HG03135 (cell line): ENCODE results near the gene ZFP36L2.

Experiments used
- ATAC-seq: cut with Tn5 transposase; IDR thresholded peaks from one replicate; pipeline ENCODE4 v1.9.1; 2021; ENCODE audit warnings: mild to moderate bottlenecking, moderate library complexity; ENCODE audit not compliant: unreplicated experiment

ZFP36L2 gene

GRCh38 chr2:43226558-43226954, at the start of gene ZFP36L2:
Gene ZFP36L2 (minus strand): TSS chr2:43226606. CDS start chr2:43226315, 291 bp downstream.
- ATAC-seq: peak; percentile 51

DNA sequence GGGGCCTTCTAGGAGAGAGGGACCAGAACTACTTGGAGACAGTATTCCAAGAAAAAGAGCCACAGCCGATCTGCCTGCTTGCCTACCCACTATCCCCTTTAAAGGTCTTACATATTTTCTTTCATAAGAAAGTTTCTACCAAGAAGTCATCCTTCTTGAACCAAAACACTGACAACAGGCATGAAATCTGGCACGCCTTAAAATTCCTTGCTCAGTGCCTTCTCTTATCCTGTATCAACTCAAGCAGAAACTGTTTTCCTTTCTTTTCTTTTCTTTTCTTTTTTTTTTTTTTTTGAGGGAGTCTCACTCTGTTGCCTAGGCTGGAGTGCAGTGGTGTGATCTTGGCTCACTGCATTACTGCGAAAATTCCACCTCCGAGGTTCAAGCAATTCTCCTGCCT, 48.3 kb upstream of the ZFP36L2 start:
- no peak for ATAC-seq

DNA sequence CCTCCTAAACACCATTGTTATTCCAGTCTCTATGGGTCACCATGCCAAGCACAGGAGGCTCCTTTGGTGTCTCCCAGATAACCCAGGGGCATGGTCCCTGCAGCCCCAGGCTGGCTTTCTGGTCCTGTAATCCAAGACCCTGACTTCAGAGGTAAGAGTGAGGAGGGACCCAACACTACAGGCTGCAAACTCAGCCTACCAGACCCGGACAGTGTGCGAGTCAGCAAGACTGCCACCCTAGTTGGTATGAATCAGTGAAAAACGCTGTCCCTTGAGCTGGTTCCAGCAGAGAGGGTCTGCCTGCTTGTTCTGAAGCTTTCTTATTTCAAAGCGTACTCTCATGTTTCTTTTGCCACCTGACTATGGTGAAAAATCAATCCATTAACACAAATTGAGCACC, 47.6 kb upstream of the ZFP36L2 start:
- ATAC-seq: no peak

DNA sequence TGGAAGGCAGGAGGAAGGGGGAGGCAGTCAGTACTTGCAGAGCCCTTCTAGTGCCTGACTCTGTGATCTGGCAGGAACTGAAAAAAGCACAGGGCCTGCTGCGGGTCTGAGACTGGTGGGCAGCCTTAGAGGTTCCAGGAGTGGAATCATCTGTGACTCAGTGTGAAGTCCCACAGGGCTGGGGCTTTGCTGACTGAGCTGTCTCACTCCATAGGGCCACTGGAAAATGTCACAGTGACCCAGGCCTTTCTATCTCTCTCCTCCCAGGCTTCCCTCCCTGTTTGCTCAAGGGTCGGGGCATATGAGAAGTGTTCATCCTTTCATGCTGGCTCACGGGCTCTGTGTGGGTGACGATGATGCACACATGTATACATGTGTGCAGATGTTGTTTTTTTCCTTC, 47.1 kb upstream of the ZFP36L2 start:
- no peak for ATAC-seq

DNA sequence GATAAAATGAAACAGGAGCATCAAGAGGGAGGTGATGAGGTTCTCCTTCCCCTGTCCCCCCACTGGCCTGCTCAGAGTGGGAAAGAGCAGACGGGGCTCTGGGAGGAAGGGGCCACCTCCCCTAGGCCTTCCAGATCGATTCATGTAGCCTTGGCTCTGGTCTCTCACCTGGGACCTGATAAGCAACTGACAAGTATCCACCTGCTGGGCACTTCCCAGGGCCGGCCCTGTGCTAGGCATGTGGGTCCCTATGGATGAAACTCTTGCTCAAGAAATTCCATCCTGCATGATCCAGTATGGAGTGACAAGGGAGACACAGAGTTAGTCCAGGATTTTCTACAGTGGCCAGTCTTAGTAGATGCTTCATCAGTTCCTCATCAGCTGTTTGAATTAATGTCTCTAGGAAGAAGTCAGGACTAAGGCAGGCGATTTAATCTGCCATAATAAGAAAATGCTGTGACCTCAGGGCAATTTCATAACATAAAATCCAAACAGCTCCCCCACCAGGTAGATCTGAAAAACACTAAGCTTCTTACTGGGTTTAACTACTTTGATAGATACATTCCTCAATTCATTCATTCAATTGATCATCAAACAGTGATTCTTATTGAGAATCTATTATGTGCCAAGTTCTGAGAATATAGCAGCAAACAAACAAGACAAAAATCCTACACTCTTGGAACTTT, 44.7 kb upstream of the ZFP36L2 start:
- ATAC-seq: no peak

DNA sequence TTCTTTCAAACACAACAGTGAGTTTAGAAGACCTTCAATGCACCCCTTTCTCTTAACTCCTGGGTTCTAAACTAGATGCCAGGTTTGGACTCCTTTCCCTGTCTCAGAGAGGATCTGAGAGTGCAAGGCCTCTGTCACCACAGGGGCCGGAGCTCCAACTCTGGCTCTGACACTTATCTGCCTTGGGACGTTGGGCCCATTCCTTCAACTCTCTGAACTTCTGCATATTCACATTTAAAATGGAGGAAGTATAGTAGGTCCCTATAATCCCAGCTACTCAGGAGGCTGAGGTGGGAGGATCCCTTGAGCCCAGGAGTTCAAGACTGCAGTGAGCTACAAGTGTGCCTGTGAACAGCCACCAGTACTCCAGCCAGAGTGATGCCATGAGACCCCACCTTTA, 44.1 kb upstream of the ZFP36L2 start:
- ATAC-seq: no peak

DNA sequence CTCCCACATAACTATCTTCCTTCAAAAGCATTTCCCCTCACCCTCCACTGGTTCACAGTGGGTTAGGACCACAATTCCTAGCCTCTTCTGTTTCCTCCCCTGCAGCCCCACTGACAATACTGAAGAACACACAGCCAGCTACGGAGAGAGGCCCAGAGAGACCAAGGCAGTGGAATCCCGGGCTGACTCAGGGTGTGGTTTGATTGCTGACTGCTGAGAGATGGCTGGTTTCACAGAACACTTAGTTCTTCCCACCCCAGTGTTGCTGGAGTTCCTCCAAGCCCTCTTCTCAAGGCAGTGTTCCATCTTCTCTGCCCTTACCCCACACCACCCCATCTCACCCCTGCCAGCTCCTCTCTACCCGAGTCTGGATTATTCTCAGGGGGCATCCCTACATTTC, 43.3 kb upstream of the ZFP36L2 start:
- no peak for ATAC-seq

- ATAC-seq: no peak
Observed at GRCh38 chr2:43269074-43269572, 42.7 kb upstream of the ZFP36L2 start.

DNA sequence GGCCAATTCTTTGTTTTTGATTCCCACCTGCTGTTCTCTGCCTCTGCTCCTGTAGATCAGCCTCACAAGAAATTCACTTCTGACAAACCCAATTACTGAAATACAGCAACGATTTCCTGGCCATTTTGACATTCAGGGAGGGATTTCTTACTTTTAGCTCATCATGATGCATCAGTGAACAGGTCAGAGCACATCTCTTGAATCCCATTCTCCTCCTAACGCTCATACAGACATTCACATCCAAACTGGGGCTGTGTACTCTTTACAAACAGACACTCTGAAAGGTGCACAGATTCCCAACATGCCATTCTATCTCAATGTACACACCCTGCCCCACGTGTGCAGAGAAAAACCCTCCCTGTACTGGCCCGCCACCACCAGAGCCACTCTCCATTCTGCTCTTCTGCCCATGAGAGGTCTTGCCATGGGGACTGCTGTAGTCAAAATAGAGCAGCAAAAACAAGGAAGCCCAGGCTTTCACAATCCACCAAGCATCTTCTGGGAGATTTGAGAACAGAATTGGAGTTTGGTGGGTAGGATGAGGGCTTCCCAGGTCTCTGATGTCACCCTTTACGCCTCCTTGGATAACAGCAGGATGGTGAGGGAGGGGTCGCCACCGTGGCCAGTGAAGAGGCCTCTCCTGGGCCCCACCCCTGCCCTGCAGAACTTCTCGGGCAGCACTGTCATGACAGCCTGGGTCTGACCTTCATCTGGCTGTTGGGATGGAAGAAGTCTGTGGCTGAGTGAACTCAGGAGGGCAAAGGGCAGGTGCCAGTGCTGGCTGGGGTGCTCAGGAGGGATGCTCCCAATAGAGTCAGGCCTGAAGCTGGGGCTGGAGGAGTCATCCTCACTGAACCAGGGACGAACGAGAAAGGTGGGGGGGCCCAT, 41.9 kb upstream of the ZFP36L2 start:
- ATAC-seq: no peak

DNA sequence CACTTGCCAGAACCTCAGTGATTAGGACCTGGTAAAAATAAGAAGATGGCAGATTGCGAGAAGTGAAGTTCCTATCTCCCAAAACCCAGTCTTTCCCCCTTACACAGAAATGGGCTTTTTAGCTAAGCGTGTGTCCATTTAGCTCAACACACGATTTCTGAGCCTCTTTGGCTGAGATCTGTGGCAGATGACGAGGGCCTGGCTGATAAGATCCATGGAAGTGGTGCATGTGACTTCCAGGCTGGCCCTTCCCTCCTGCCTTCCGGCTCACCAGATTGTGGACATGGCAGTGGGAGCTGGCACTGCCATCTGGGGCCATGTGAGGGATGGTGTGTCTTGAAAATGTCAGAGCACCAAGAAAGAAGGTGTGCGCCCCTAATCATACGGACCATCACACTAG, 41.0 kb upstream of the ZFP36L2 start:
- ATAC-seq: no peak

DNA sequence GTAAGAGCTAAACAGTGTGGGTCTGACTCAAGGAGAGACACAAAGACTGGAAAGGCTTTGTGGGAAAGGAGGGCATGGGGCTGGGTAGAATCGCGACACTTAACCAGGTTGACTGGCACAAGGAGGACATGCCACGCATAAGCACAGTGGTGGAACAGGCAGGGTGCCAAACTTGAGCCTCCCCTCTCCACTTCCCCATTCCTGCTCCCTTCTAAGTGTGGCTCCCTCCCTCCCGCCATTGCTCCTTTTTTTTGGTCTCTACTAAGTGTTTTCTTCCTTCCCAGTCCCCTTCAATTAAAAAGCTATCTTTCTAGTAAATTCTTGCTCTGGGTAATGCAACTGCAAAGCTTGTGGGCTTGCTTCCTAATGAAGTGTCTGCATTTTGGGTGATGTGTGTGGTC, 40.3 kb upstream of the ZFP36L2 start:
- ATAC-seq: no peak

DNA sequence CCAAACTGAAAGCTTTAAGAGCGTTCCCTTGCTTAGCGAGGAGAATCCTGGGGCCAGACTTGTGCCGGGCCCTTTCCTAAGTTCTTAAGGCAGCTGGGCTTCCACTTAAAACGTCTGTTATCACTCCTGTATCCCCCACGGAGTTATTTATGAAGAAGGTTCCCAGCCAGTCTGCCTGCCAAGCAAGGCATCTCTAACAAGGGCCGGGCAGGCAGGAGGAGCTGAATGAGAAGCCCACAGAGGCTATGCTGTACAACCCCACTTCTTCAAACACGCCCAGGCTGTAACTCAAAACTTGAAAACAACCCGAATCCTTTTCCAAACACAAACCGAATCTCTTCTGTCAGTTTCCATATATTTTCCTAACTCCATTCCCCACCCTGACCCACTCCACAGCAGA, 39.0 kb upstream of the ZFP36L2 start:
- no peak for ATAC-seq

GRCh38 chr2:43265001-43265400, 38.6 kb upstream of the ZFP36L2 start:
- no peak for ATAC-seq

- ATAC-seq: no peak
Observed at GRCh38 chr2:43262951-43263350, 36.5 kb upstream of the ZFP36L2 start.

- ATAC-seq: no peak
Observed at GRCh38 chr2:43262239-43262638, 35.8 kb upstream of the ZFP36L2 start.

DNA sequence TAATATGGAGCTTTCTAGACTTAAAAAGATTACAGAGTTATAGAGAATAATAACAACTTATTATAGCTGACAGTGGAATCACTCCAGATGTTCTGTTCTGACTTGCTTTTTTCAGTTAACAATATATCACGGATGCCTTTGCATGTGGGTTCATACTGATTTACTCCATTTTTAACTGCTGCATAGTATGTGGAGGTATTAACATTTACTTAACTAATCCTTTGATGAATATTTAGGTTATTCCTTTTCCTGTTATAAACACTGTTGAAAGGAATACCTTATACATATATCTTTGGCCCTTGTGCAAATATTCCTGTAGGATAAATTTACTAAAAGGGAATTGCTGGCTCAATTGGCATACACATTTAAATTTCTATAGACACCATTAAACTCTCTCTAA, 33.1 kb upstream of the ZFP36L2 start:
- no peak for ATAC-seq

GRCh38 chr2:43258547-43259156, 32.2 kb upstream of the ZFP36L2 start:
- ATAC-seq: no peak

GRCh38 chr2:43255296-43255910, 29.0 kb upstream of the ZFP36L2 start:
- no peak for ATAC-seq

DNA sequence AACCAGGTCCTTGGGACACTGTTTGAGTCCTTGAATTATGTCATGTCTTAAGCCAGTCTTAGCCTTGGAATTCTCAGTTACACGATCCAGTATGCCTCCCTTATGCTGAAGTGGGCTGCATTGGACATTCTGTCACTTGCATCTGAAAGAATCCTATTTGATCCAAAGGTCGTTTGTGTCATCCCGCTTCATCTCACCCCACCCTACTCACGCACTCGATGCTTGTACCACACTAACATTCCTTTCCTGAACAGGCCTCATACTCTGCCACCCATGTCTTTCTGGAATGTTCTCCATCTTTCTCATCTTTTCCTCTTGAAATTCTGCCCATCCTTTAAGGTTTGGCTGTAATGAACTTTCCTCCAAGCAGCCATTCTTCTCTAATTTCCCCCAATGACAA, 27.9 kb upstream of the ZFP36L2 start:
- ATAC-seq: no peak

DNA sequence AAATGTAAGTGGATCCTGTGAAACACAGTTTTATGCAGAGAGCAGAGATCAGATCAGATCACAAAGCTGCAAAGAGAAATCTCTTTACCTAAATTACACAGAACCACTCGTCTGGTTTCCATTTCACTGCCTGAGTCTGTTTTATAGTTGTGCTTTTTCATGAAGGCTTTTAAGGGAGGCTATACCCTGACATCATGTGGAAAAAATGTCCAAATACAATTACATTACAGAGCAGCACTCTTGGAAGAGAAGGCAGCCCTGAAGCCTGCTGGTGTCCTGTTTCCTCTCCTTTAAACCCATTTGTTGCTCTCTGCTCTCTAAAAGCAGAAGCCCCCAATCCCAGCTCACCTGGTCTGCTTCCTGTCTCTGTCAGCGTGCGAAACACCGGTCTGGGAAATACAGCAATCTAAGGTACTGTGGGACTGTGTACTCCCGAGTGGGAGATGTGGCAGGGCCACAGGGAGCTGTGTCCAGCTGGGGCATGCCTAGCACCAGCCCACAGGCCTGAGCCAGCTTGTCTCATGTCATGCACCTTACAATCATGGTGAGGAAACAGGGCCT, 24.8 kb upstream of the ZFP36L2 start:
- ATAC-seq: no peak

DNA sequence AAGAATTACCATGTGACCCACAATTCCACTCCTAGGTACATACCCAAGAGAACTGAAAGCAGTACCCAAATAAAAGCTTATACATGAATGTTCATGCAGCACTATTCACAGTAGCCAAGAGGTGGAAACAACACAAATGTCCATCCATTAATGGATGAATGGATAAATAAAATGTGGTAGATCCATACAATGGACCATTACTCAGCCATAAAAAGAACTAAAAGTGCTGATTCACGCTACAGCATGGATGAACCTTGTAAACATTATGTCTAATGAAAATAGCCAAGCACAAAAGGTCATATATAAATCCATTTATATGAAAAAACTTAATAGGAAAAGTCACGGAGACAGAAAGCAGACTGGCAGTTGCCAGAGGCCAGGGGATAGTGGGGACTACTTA, 23.6 kb upstream of the ZFP36L2 start:
- ATAC-seq: no peak
